CD14-positive monocyte (primary cell): ENCODE data around the gene WDR38. TPM values are rescaled to one million over a fixed set of nuclear protein-coding genes. Genes with fewer than 3 reads are reported as not detected.
A peak's percentile ranks its signal among the peaks of the same experiment; 100 is the strongest.

Experiments
- DNase-seq, 3 donors: peaks; one replicate each; pipeline ENCODE4 v3.0.0-alpha.2; 2011 to 2022
- H2AFZ ChIP-seq: 2 replicates; pipeline ENCODE4 v1.6.0; 2012; ENCODE audit warnings: mild to moderate bottlenecking, low read depth, low read length, inconsistent platforms; ENCODE audit not compliant: insufficient read depth, poor library complexity, severe bottlenecking
- H3K27ac ChIP-seq, 2 donors: 1 replicate in 1 of 2; 2 replicates in 1 of 2; pipeline ENCODE4 v1.5.1; 2012 to 2013; ENCODE audit warnings: low read length in 2 of 2, control low read depth in 1 of 2, inconsistent platforms in 1 of 2, low read depth in 1 of 2, mild to moderate bottlenecking in 1 of 2
- H3K27me3 ChIP-seq, 2 donors: one replicate each; pipeline versions ENCODE4 v1.6.0 to v1.6.1; 2011 to 2013; ENCODE audit warnings: low read length in 2 of 2; ENCODE audit not compliant: control insufficient read depth in 2 of 2, insufficient read depth in 2 of 2
- H3K36me3 ChIP-seq, 2 donors: replicated peaks in 1 of 2; 1 replicate in 1 of 2; 2 replicates in 1 of 2; pipeline versions ENCODE4 v1.5.1 to v1.6.1; 2012 to 2013; ENCODE audit warnings: low read length in 2 of 2, control low read depth in 1 of 2, inconsistent platforms in 1 of 2, mild to moderate bottlenecking in 1 of 2; ENCODE audit not compliant: insufficient read depth in 2 of 2, control insufficient read depth in 1 of 2
- H3K4me1 ChIP-seq, 2 donors: 1 replicate in 1 of 2; 2 replicates in 1 of 2; pipeline versions ENCODE4 v1.5.1 to v1.6.1; 2012 to 2013; ENCODE audit warnings: low read length in 2 of 2, control low read depth in 1 of 2, inconsistent platforms in 1 of 2, mild to moderate bottlenecking in 1 of 2, moderate library complexity in 1 of 2; ENCODE audit not compliant: insufficient read depth in 2 of 2, control insufficient read depth in 1 of 2
- H3K4me2 ChIP-seq: replicated peaks from 2 replicates; pipeline ENCODE3; 2012; ENCODE audit warnings: low read length, moderate library complexity, mild to moderate bottlenecking; ENCODE audit not compliant: poor library complexity, severe bottlenecking; ENCODE audit errors: extremely low read depth
- H3K4me3 ChIP-seq, 3 experiments: fragments of 200-600 bp in 1 of 3; sonication (generic) in 1 of 3; replicated peaks in 1 of 3; 1 replicate in 2 of 3; 2 replicates in 1 of 3; pipeline ENCODE4 v1.5.1; 2011 to 2013; ENCODE audit warnings: low read length in 3 of 3, mild to moderate bottlenecking in 3 of 3, control low read depth in 2 of 3, low read depth in 2 of 3, inconsistent platforms in 1 of 3, moderate library complexity in 1 of 3
- H3K79me2 ChIP-seq: 2 replicates; pipeline ENCODE4 v1.6.0; 2012; ENCODE audit warnings: mild to moderate bottlenecking, control low read depth, inconsistent platforms, low read length, moderate library complexity; ENCODE audit not compliant: insufficient read depth
- H3K9ac ChIP-seq: 2 replicates; pipeline ENCODE4 v1.6.0; 2017; ENCODE audit warnings: low read length, mild to moderate bottlenecking; ENCODE audit not compliant: insufficient read depth, poor library complexity, severe bottlenecking
- H3K9me3 ChIP-seq, 2 donors: replicated peaks in 1 of 2; 1 replicate in 1 of 2; 2 replicates in 1 of 2; pipeline versions ENCODE4 v1.5.1 to v1.6.1; 2012 to 2013; ENCODE audit warnings: low read length in 2 of 2, control low read depth in 1 of 2; ENCODE audit not compliant: control insufficient read depth in 1 of 2, insufficient read depth in 1 of 2
- H4K20me1 ChIP-seq: 2 replicates; pipeline ENCODE4 v1.6.0; 2012; ENCODE audit warnings: mild to moderate bottlenecking, low read length, control low read depth, moderate library complexity; ENCODE audit not compliant: insufficient read depth
- H3K27ac Mint-ChIP-seq, 7 donors: one replicate each; pipeline ENCODE4 v1.8.0; 2020; ENCODE audit warnings: mild to moderate bottlenecking in 7 of 7, mixed read lengths in 7 of 7, moderate library complexity in 6 of 7, inconsistent platforms in 2 of 7
- H3K27me3 Mint-ChIP-seq, 3 donors: one replicate each; pipeline ENCODE4 v1.8.0; 2021 to 2022; ENCODE audit warnings: low read depth in 3 of 3, mild to moderate bottlenecking in 3 of 3, mixed read lengths in 3 of 3, moderate library complexity in 3 of 3, inconsistent platforms in 1 of 3
- H3K36me3 Mint-ChIP-seq, 2 donors: one replicate each; pipeline ENCODE4 v1.8.0; 2020; ENCODE audit warnings: mixed read lengths in 2 of 2, inconsistent platforms in 1 of 2, mild to moderate bottlenecking in 1 of 2
- H3K4me1 Mint-ChIP-seq: one replicate; pipeline ENCODE4 v1.8.0; 2020; ENCODE audit warnings: mild to moderate bottlenecking, mixed read lengths
- H3K4me3 Mint-ChIP-seq, 2 donors: one replicate each; pipeline ENCODE4 v1.8.0; 2020; ENCODE audit warnings: mild to moderate bottlenecking in 2 of 2, mixed read lengths in 2 of 2, moderate library complexity in 1 of 2
- H3K9me3 Mint-ChIP-seq, 7 donors: one replicate each; pipeline ENCODE4 v1.8.0; 2020 to 2022; ENCODE audit warnings: mixed read lengths in 7 of 7, mild to moderate bottlenecking in 6 of 7, moderate library complexity in 6 of 7, inconsistent platforms in 2 of 7
- CTCF ChIP-seq: fragments of 200-600 bp; IDR thresholded peaks from one replicate; pipeline ENCODE4 v1.8.0; 2022; ENCODE audit warnings: antibody characterized with exemption, mild to moderate bottlenecking
- WGBS: methylation state at CpG from one replicate; pipeline ENCODE4 v1.1.5; 2013; ENCODE audit warnings: missing lambda C conversion rate; ENCODE audit not compliant: insufficient coverage; 5-methylcytosine and 5-hydroxymethylcytosine counted together
- intact Hi-C, 2 donors: fragments of 100-400 bp; cut with micrococcal nuclease; formaldehyde crosslinking; loops; one replicate each; pipeline versions ENCODE4 v1.15.0 to v1.15.1; 2023
- polyA plus RNA-seq, 3 donors: library from polyadenylated mRNA; depleted of rRNA in 1 of 3; unstranded in 2 of 3; stranded (reverse) in 1 of 3; fragments of 300-500 nt in 2 of 3; fragments of >200 nt in 1 of 3; fragmentation: Illumina TruSeq in 2 of 3; gene quantifications; 1 replicate in 2 of 3; 2 replicates in 1 of 3; pipeline ENCODE4 v1.2.3, GENCODE V29; 2012 to 2021

WDR38 gene
- polyA plus RNA-seq, 3 donors: not detected

GRCh38 chr9:124879226-124879625 lies 26.0 kb downstream of the WDR38 start:
- H2AFZ ChIP-seq: no peak overlapping the region
- H3K27me3 ChIP-seq: no peaks in the 10 kb centered on the region
- H3K4me1 ChIP-seq: no peaks in the 10 kb centered on the region
- no peaks in the 10 kb centered on the region for H3K9me3 Mint-ChIP-seq
- H3K27ac Mint-ChIP-seq: peak overlapping the region in 3 of 7 donors; percentile 41 to 54 (median 46)
- WGBS: 96% methylated on average over 7 of the region's 10 CpGs
- peaks cover 81 to 94% of the 10 kb centered on the region in 2 donors for H3K36me3 Mint-ChIP-seq
- H3K36me3 ChIP-seq: peaks cover 83 to 99% of the 10 kb centered on the region in 2 donors
- intact Hi-C loops: no loop called here
- no peak for DNase-seq
- peaks cover 0 to 1% (median 0%) of the 10 kb centered on the region in 3 donors for H3K27me3 Mint-ChIP-seq
- no peak overlapping the region for H3K4me3 Mint-ChIP-seq
- peaks cover 19% of the 10 kb centered on the region for H3K79me2 ChIP-seq
- peaks cover 31% of the 10 kb centered on the region for H4K20me1 ChIP-seq
- H3K9ac ChIP-seq: no peak overlapping the region
- no peaks in the 10 kb centered on the region for H3K4me1 Mint-ChIP-seq
- H3K4me3 ChIP-seq: no peak overlapping the region
- TF ChIP-seq CTCF: no peak
- no peaks in the 10 kb centered on the region for H3K9me3 ChIP-seq
- no peak overlapping the region for H3K27ac ChIP-seq
- H3K4me2 ChIP-seq: no peak overlapping the region

DNA sequence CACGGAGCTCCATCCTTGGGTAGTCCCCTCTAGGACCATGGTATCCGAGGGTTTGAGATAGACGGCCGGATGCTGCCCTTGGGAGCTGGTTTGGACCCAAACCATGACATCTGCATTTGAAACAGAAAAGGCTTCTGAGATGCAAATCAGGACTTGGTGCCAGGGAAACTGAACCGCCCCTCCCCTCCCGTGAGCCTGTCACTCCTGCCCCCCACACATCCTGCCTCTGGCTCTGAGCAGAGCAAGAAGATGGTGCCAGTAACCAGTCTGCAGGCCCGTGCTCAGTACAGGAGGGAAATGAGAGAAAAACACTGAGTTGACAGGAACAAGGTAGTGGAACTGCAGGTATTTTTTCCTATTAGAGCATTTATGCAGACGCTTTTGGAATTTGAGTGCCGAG lies 27.2 kb downstream of the WDR38 start:
- Histone ChIP-seq H3K4me3 (no peak overlapping the region), H3K9ac (no peak overlapping the region), H3K4me1 (no peaks in the 10 kb centered on the region), H4K20me1 (peaks cover 20% of the 10 kb centered on the region), H3K36me3 (peaks cover 78 to 99% of the 10 kb centered on the region in 2 donors), H3K4me2 (no peak overlapping the region), H2AFZ (no peak overlapping the region), H3K79me2 (peaks cover 6% of the 10 kb centered on the region), H3K9me3 (no peaks in the 10 kb centered on the region), H3K27ac (no peak overlapping the region), H3K27me3 (no peaks in the 10 kb centered on the region)
- WGBS: 80% methylated on average over 7 of the region's 9 CpGs
- DNase-seq: no peak
- H3K27ac Mint-ChIP-seq: no peak overlapping the region
- H3K27me3 Mint-ChIP-seq: peaks cover 0 to 1% (median 0%) of the 10 kb centered on the region in 3 donors
- no peak overlapping the region for H3K4me3 Mint-ChIP-seq
- TF ChIP-seq CTCF: no peak
- peaks cover 82 to 95% of the 10 kb centered on the region in 2 donors for H3K36me3 Mint-ChIP-seq
- H3K9me3 Mint-ChIP-seq: no peaks in the 10 kb centered on the region
- intact Hi-C loops: no loop called here
- no peaks in the 10 kb centered on the region for H3K4me1 Mint-ChIP-seq
